SK-N-SH treated with all-trans-retinoic acid at 6 μM for 48 hours (cell line): ENCODE data around the gene BCKDHB.

Experiments used
- ARNTL ChIP-seq: fragments of 450-650 bp; formaldehyde crosslinking; IDR thresholded peaks from 2 replicates; pipeline ENCODE4 v1.5.0; 2020; ENCODE audit warnings: low read depth, mild to moderate bottlenecking, moderate library complexity, borderline replicate concordance
- SNAI2 ChIP-seq: fragments of 250-450 bp; sonication (Bioruptor Pico); IDR thresholded peaks from 2 replicates; pipeline ENCODE4 v1.5.0; 2020; ENCODE audit warnings: mild to moderate bottlenecking, moderate library complexity
- TCF4 ChIP-seq: fragments of 250-450 bp; sonication (Bioruptor Pico); IDR thresholded peaks from 2 replicates; pipeline ENCODE4 v1.8.0; 2021; ENCODE audit warnings: mild to moderate bottlenecking, moderate library complexity, borderline replicate concordance
- TOX ChIP-seq: fragments of 250-450 bp; sonication (Bioruptor Pico); IDR thresholded peaks from 2 replicates; pipeline ENCODE4 v1.8.0; 2021; ENCODE audit warnings: mild to moderate bottlenecking, moderate library complexity, borderline replicate concordance
- TF ChIP-seq, protein P1 (sequence below): fragments of 250-450 bp; sonication (Bioruptor Pico); IDR thresholded peaks from 2 replicates; pipeline ENCODE4 v1.5.1; 2020; ENCODE audit warnings: low read depth, mild to moderate bottlenecking, moderate library complexity

- TF ChIP-seq SNAI2 (no peak), ARNTL (CRISPR knock-in tag) (no peak), TCF4 (no peak), TOX (CRISPR knock-in tag) (no peak)
- TF ChIP-seq, protein P1, sequence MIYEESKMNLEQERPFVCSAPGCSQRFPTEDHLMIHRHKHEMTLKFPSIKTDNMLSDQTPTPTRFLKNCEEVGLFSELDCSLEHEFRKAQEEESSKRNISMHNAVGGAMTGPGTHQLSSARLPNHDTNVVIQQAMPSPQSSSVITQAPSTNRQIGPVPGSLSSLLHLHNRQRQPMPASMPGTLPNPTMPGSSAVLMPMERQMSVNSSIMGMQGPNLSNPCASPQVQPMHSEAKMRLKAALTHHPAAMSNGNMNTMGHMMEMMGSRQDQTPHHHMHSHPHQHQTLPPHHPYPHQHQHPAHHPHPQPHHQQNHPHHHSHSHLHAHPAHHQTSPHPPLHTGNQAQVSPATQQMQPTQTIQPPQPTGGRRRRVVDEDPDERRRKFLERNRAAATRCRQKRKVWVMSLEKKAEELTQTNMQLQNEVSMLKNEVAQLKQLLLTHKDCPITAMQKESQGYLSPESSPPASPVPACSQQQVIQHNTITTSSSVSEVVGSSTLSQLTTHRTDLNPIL (CRISPR knock-in tag): no peak
Measured at GRCh38 chr6:80235647-80236046, 129.2 kb downstream of the BCKDHB start.
